ENCODE results near the gene MUC5AC. TPM values are rescaled to one million over a fixed set of nuclear protein-coding genes. Genes with fewer than 3 reads are reported as not detected.

The MUC5AC gene
- total RNA-seq, 2 experiments from 2014 or later: not detected

DNA sequence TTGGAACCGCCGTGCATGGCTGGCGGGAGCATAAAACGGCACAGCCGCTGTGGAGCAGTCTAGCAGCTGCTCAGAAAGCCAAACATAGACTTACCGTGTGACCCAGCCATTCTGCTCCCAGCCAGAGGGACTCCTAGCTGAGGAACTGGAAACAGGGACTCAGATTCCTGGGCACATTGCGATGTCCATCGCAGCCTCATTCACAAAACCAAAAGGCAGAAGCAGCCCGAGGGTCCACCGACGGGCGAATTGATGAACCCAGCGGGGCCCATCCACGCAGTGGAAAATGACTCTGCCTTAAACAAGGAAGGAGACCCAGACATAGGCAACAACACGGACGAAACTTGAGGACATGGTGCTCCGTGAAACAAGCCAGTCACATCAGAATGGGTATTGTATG, 59.4 kb downstream of the MUC5AC start:
- H3K9me3 ChIP-seq (ENCODE audit: low read length): no peaks in the 10 kb centered on the region
- CTCF ChIA-PET (ENCODE audit: unreplicated experiment): no interaction called here
- intact Hi-C loops (cut with micrococcal nuclease; ENCODE audit: unreplicated experiment): no loop called here
- POLR2A ChIA-PET: no interaction called here
- no peaks in the 10 kb centered on the region for H3K4me1 ChIP-seq (ENCODE audit: insufficient read depth, low read length, poor library complexity, severe bottlenecking)
- no peak overlapping the region for H3K4me3 ChIP-seq (ENCODE audit: low read depth, low read length, poor library complexity, severe bottlenecking)
- H3K36me3 ChIP-seq (ENCODE audit: insufficient read depth, low read length): no peaks in the 10 kb centered on the region
- no peaks in the 10 kb centered on the region for H3K79me2 ChIP-seq (ENCODE audit: insufficient read depth, low read depth, low read length)
- H2AFZ ChIP-seq (ENCODE audit: low read length): no peak overlapping the region
- H3K4me2 ChIP-seq (ENCODE audit: low read length): no peak overlapping the region
- DNase-seq (ENCODE audit: low spot score): no peak
- H3K27ac ChIP-seq (ENCODE audit: low read depth, low read length, poor library complexity, severe bottlenecking): no peak overlapping the region
- no peaks in the 10 kb centered on the region for H4K20me1 ChIP-seq (ENCODE audit: insufficient read depth, low read length)
- H3K9me2 ChIP-seq (ENCODE audit: insufficient read depth, low read length): no peaks in the 10 kb centered on the region
- TF ChIP-seq EZH2phosphoT487 (IDR thresholded peaks at IDR 0.05; ENCODE audit: borderline replicate concordance, low read depth, low read length): no peak
- TF ChIP-seq CTCF (conservative IDR thresholded peaks at IDR 0.05; ENCODE audit: low read length): no peak
- no TSS peak for BruUV-seq (replicated peaks)

GRCh38 chr11:1218256-1218787, 60.6 kb downstream of the MUC5AC start:
- Histone ChIP-seq H3K27ac (ENCODE audit: low read depth, low read length, poor library complexity, severe bottlenecking) (no peak overlapping the region), H3K9me2 (ENCODE audit: insufficient read depth, low read length) (no peaks in the 10 kb centered on the region), H2AFZ (ENCODE audit: low read length) (no peak overlapping the region), H4K20me1 (ENCODE audit: insufficient read depth, low read length) (no peaks in the 10 kb centered on the region), H3K36me3 (ENCODE audit: insufficient read depth, low read length) (no peaks in the 10 kb centered on the region), H3K4me2 (ENCODE audit: low read length) (no peak overlapping the region), H3K9me3 (ENCODE audit: low read length) (no peaks in the 10 kb centered on the region), H3K79me2 (ENCODE audit: insufficient read depth, low read depth, low read length) (no peaks in the 10 kb centered on the region), H3K4me1 (ENCODE audit: insufficient read depth, low read length, poor library complexity, severe bottlenecking) (no peaks in the 10 kb centered on the region), H3K4me3 (ENCODE audit: low read depth, low read length, poor library complexity, severe bottlenecking) (no peak overlapping the region)
- ChIA-PET POLR2A (no interaction called here), CTCF (ENCODE audit: unreplicated experiment) (no interaction called here)
- DNase-seq (ENCODE audit: low spot score): no peak
- BruUV-seq (replicated peaks): no TSS peak
- intact Hi-C loops (cut with micrococcal nuclease; ENCODE audit: unreplicated experiment): no loop called here
- TF ChIP-seq EZH2phosphoT487 (IDR thresholded peaks at IDR 0.05; ENCODE audit: borderline replicate concordance, low read depth, low read length) (no peak), CTCF (conservative IDR thresholded peaks at IDR 0.05; ENCODE audit: low read length) (no peak)

- BruUV-seq (replicated peaks): no TSS peak
- no peak for TF ChIP-seq EZH2phosphoT487 (IDR thresholded peaks at IDR 0.05; ENCODE audit: borderline replicate concordance, low read depth, low read length)
- TF ChIP-seq CTCF (conservative IDR thresholded peaks at IDR 0.05; ENCODE audit: low read length): no peak
- ChIA-PET POLR2A (no interaction called here), CTCF (ENCODE audit: unreplicated experiment) (no interaction called here)
- Histone ChIP-seq H3K79me2 (ENCODE audit: insufficient read depth, low read depth, low read length) (no peaks in the 10 kb centered on the region), H3K9me3 (ENCODE audit: low read length) (no peaks in the 10 kb centered on the region), H3K27ac (ENCODE audit: low read depth, low read length, poor library complexity, severe bottlenecking) (no peak overlapping the region), H3K4me2 (ENCODE audit: low read length) (no peak overlapping the region), H3K9me2 (ENCODE audit: insufficient read depth, low read length) (no peaks in the 10 kb centered on the region), H3K36me3 (ENCODE audit: insufficient read depth, low read length) (no peaks in the 10 kb centered on the region), H4K20me1 (ENCODE audit: insufficient read depth, low read length) (no peaks in the 10 kb centered on the region), H2AFZ (ENCODE audit: low read length) (no peak overlapping the region), H3K4me3 (ENCODE audit: low read depth, low read length, poor library complexity, severe bottlenecking) (no peak overlapping the region), H3K4me1 (ENCODE audit: insufficient read depth, low read length, poor library complexity, severe bottlenecking) (no peaks in the 10 kb centered on the region)
- no peak for DNase-seq (ENCODE audit: low spot score)
- intact Hi-C loops (cut with micrococcal nuclease; ENCODE audit: unreplicated experiment): no loop called here
These were observed 61.2 kb downstream of the MUC5AC start for GRCh38 chr11:1218788-1219445.

Data from OCI-LY7 (cell line).